Stimulated activated CD4-positive, alpha-beta T cell treated with anti-CD3 and anti-CD28 coated beads, Interleukin-12 subunit alpha, Interleukin-12 subunit beta, amount 100 ng/mL, for 4 hours (primary cell): ENCODE measurements around the gene JUND.
A peak's percentile ranks its signal among the peaks of the same experiment; 100 is the strongest.

Source experiments
- DNase-seq: peaks from one replicate; pipeline ENCODE4 v3.0.0-alpha.2; 2020

Gene JUND

DNA sequence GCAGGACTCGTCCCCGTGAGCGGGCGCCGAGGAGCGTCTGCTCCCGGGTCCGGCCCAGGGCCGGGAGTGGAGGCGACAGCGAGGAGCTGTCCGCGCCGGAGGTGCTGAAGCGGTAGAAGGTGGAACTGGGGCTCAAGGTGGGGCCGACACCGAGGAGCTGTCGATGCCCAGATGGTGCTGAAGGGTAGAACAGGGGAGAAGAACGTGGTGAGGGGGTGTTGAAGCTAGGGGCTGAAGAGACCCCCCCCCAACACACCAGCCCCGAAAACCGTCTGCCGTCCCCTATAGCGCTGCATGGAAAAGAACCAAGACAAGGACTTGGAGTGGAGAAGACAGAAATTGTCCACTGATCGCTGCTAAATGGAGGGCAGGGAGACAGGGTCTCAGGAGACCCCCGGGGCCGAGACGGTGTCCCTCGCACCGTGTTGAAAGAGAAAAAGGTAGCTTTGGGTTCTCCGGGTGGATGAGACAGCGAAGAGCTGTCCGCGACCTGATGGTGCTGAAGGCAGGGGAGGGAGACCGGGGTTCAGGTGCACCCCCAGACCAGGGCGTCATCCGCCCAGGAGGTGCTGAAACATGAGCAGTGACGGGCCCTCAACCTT is 48.1 kb downstream of the JUND start:
- peak; percentile 44 for DNase-seq

DNA sequence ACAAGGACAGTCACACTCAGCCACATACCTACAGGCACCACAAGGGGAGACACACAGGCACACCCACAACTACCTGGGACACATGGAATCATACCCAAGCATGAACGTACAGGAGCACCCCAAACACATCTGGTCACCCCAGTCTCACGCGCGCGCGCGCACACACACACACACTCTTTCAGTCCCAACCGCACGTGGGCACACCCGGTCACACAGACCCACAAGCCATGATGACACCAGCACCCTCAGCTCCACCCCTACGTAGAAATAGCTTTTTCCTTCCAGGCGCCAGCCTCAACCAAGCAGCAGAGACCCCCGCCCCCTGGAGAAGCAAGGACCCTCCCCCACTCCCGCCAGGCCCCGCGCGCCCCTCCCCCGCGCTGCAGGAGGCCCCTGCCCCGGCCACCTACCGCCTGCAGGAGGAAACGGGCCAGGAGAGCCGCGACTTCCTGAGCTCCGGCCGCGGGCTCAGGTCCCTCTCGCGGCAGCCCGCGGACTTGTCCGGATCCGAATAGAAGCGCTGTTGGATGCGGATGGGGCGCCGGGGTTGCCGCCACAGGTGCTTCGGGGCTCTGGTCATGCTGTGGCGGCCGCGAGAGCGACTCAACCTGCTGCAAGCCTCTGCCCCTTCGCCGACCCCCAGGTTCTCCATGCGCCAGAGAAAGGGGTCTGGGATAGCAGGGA is 48.7 kb downstream of the JUND start:
- no peak for DNase-seq

DNA sequence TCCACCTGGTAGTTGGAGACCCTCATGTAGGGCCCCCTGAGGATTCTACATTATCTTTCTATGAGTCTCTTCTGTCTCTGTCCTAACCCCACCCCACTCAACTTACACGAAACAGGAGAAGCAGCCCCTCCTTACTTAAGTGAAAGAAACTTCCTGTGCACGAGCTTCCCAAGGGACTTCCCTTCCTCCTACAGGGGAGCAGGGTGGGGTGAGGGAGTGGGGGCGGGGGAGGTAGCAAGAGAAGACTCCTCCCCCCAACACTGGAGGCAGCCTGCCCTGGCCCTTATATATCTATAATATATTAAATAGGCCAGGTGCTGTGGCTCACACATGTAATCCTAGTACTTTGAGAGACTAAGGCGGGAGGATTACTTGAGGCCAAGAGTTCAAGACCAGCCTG is 49.6 kb downstream of the JUND start:
- DNase-seq, result no peak

DNA sequence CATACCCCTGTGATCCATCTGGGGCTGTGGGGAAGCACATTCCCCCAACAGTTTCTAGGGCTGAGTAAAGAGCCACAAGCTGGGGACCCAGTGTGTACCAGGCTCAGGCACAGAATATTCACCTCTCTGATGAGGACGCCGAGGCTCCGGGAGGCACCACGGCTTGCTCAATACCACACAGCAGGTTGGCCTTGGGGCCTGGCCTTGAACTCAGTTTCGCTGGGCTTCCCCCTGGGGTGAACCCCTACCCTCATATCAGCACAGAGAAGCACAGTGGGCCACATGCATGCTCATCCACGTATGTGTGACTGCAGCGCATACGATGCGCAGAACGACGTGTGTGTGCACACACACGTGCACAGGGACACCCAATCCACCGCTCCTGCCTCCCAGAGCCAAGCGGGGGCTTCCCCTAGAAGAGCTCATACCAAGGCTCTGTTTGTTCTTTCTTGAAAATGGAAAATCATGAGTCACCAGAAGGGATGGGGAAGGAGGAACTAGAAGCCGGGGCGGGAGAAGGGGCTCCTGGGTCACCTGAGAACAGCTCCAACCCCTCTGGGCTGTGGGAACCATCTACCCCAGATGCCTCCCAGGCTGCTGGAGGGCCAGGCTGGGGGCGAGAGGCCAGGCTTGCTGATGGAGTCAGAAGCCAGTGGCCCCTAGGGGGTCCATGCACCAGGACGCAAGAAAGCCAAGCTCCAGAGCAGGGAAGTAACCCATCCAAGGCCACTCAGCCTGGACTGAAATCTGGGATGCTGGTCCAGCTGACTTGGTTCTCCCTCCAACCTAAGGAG is 50.3 kb downstream of the JUND start:
- DNase-seq, result no peak

DNA sequence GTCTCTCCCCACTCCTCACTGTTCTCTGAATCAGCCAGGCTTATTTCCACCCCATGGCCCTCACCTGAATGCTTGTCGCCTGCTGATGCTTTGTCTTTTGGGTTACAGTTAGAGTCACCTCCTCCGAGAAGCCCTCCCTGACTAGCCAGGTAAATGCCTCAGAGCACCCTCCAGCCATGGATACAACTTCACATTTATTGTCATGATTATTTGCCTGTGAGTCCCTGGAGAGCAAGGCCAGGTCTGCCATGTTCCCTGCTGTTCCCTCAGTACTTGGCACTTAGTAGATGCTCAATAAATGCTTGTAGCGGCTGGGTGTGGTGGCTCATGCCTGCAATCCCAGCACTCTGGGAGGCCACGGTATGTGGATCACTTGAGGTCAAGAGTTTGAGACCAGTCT is 51.5 kb downstream of the JUND start:
- DNase-seq, result no peak
